Neural crest cell (in vitro differentiated cells): ENCODE measurements around the gene CASP10. TPM values are rescaled to one million over a fixed set of nuclear protein-coding genes. Genes with fewer than 3 reads are reported as not detected.

Experiments
- DNase-seq: peaks from one replicate; pipeline ENCODE4 v3.0.0; 2021; ENCODE audit warnings: low read depth, mixed read lengths, low spot score
- H3K27ac Mint-ChIP-seq: one replicate; pipeline ENCODE4 v1.8.0; 2021; ENCODE audit warnings: mild to moderate bottlenecking, mixed read lengths; ENCODE audit not compliant: unreplicated experiment
- H3K27me3 Mint-ChIP-seq: 2 replicates; pipeline ENCODE4 v1.8.0; 2021; ENCODE audit warnings: low read depth, mild to moderate bottlenecking, mixed read lengths
- H3K36me3 Mint-ChIP-seq: 2 replicates; pipeline ENCODE4 v1.8.0; 2021; ENCODE audit warnings: low read depth, mild to moderate bottlenecking, mixed read lengths
- H3K4me1 Mint-ChIP-seq: 2 replicates; pipeline ENCODE4 v1.8.0; 2021; ENCODE audit warnings: mixed read lengths
- H3K4me3 Mint-ChIP-seq: one replicate; pipeline ENCODE4 v1.8.0; 2021; ENCODE audit warnings: mild to moderate bottlenecking, mixed read lengths
- H3K9me3 Mint-ChIP-seq: 2 replicates; pipeline ENCODE4 v1.8.0; 2021; ENCODE audit warnings: mixed read lengths
- CTCF ChIP-seq: fragments of 200-600 bp; sonication (generic); conservative IDR thresholded peaks from 2 replicates; pipeline ENCODE4 v1.5.0; 2021; ENCODE audit warnings: antibody characterized with exemption, mild to moderate bottlenecking
- total RNA-seq: library from RNA; stranded (reverse); gene quantifications from 2 replicates; pipeline ENCODE4 v1.2.1, GENCODE V29; 2021

The CASP10 gene
- total RNA-seq, 1 donor from 2014 or later: not detected

- no peaks in the 10 kb centered on the region for H3K4me1 Mint-ChIP-seq
- no peak for DNase-seq
- no peaks in the 10 kb centered on the region for H3K36me3 Mint-ChIP-seq
- TF ChIP-seq CTCF: no peak
- no peaks in the 10 kb centered on the region for H3K27me3 Mint-ChIP-seq
- H3K9me3 Mint-ChIP-seq: no peaks in the 10 kb centered on the region
- no peak overlapping the region for H3K27ac Mint-ChIP-seq
- H3K4me3 Mint-ChIP-seq: no peak overlapping the region
Measured at GRCh38 chr2:201203916-201204654, 21.1 kb downstream of the CASP10 start.

- DNase-seq: no peak
- Mint-ChIP-seq H3K4me3 (no peak overlapping the region), H3K27me3 (no peaks in the 10 kb centered on the region), H3K36me3 (no peaks in the 10 kb centered on the region), H3K9me3 (no peaks in the 10 kb centered on the region), H3K4me1 (no peaks in the 10 kb centered on the region), H3K27ac (no peak overlapping the region)
- TF ChIP-seq CTCF: no peak
Measured at GRCh38 chr2:201204655-201205514, 21.9 kb downstream of the CASP10 start.

GRCh38 chr2:201205515-201205849 is 22.5 kb downstream of the CASP10 start:
- H3K27ac Mint-ChIP-seq: no peak overlapping the region
- no peak for TF ChIP-seq CTCF
- H3K9me3 Mint-ChIP-seq: no peaks in the 10 kb centered on the region

GRCh38 chr2:201208563-201209252 is 25.8 kb downstream of the CASP10 start:
- Mint-ChIP-seq H3K4me1 (no peaks in the 10 kb centered on the region), H3K9me3 (no peaks in the 10 kb centered on the region), H3K27me3 (no peaks in the 10 kb centered on the region), H3K4me3 (no peak overlapping the region), H3K36me3 (no peaks in the 10 kb centered on the region), H3K27ac (no peak overlapping the region)
- no peak for TF ChIP-seq CTCF
- no peak for DNase-seq

More at GRCh38 chr2:201205515-201205849, 22.5 kb downstream of the CASP10 start:
- Mint-ChIP-seq H3K4me1 (no peaks in the 10 kb centered on the region), H3K4me3 (no peak overlapping the region), H3K27me3 (no peaks in the 10 kb centered on the region), H3K36me3 (no peaks in the 10 kb centered on the region)
- no peak for DNase-seq

GRCh38 chr2:201215963-201216362 is 33.0 kb downstream of the CASP10 start:
- TF ChIP-seq CTCF: no peak

More at GRCh38 chr2:201215963-201216362, 33.0 kb downstream of the CASP10 start:
- DNase-seq: no peak
- no peaks in the 10 kb centered on the region for H3K36me3 Mint-ChIP-seq
- no peaks in the 10 kb centered on the region for H3K27me3 Mint-ChIP-seq
- no peaks in the 10 kb centered on the region for H3K9me3 Mint-ChIP-seq
- no peak overlapping the region for H3K4me3 Mint-ChIP-seq
- no peak overlapping the region for H3K27ac Mint-ChIP-seq
- no peaks in the 10 kb centered on the region for H3K4me1 Mint-ChIP-seq
